A673 (cell line): ENCODE data around the gene GIMAP8.

Source experiments
- CTCF ChIP-seq: fragments of 300-800, 200-600 bp; sonication (generic); conservative IDR thresholded peaks from 2 replicates; pipeline ENCODE4 v1.5.1; 2017; ENCODE audit warnings: low read depth, mild to moderate bottlenecking, antibody characterized with exemption, low read length, moderate library complexity, mixed read lengths
- EZH2 ChIP-seq: fragments of 200-600 bp; sonication (generic); IDR thresholded peaks from 2 replicates; pipeline ENCODE4 v1.6.1; 2017; ENCODE audit warnings: borderline replicate concordance, low read depth, mild to moderate bottlenecking, mixed read lengths, antibody characterized with exemption, low read length; ENCODE audit not compliant: poor library complexity, severe bottlenecking

GRCh38 chr7:150451097-150451793 is 815 bp downstream of the GIMAP8 start:
- TF ChIP-seq CTCF (no peak), EZH2 (no peak)
